HG02885 (cell line): ENCODE results near the gene MTCL1.

Experiments used
- ATAC-seq: cut with Tn5 transposase; IDR thresholded peaks from one replicate; pipeline ENCODE4 v1.9.1; 2021; ENCODE audit warnings: mild to moderate bottlenecking; ENCODE audit not compliant: unreplicated experiment, poor library complexity

The MTCL1 gene

GRCh38 chr18:8705238-8705960 is at the start of gene MTCL1:
MTCL1 (plus strand) TSS chr18:8705556; CDS start chr18:8705661, 105 bp downstream.
- peak; percentile 48 for ATAC-seq

DNA sequence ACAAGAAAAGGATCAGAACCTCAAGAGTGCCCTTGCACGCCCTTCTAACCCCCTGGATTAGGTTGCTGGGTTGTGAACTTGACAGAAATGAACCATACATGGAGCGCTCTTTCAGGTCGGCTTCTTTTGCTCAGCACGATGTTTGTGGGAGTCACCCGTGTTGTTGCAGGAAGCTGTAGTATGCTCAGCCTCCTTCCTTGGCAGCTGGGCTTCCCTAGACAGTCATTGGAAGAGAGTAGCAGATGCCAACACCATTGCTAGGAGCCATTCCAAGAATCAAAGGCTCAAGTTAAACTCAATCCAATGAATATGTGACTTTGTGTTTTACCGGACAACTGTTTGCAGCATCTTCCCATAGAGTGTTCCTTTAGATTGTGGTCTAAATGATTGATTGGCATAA is 49.1 kb upstream of the MTCL1 start:
- ATAC-seq, result no peak

GRCh38 chr18:8657050-8657820 is 48.1 kb upstream of the MTCL1 start:
- ATAC-seq, result no peak

- ATAC-seq, result no peak
Measured at GRCh38 chr18:8657873-8658470, 47.4 kb upstream of the MTCL1 start.

GRCh38 chr18:8658858-8659485 is 46.4 kb upstream of the MTCL1 start:
- ATAC-seq, result no peak

- no peak for ATAC-seq
Measured at GRCh38 chr18:8659609-8660242, 45.6 kb upstream of the MTCL1 start.

DNA sequence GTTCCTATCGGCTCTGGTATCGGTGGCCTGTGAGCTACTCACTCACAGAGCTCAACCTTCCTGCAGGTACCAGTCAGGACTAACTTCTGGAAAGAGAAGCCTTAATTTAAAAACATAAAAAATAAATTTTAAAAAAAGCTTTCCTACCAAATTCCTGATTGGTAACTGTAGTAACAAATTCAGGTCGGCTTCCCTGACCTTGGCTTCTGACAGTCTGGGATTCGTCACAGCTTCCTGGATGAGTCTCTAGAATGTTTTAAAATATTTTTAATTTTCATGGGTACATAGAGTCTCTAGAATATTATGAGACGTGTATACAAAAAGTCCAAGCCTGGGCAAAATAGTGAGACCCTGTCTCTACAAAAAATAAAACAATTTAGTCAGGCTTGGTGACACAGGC is 45.0 kb upstream of the MTCL1 start:
- no peak for ATAC-seq

DNA sequence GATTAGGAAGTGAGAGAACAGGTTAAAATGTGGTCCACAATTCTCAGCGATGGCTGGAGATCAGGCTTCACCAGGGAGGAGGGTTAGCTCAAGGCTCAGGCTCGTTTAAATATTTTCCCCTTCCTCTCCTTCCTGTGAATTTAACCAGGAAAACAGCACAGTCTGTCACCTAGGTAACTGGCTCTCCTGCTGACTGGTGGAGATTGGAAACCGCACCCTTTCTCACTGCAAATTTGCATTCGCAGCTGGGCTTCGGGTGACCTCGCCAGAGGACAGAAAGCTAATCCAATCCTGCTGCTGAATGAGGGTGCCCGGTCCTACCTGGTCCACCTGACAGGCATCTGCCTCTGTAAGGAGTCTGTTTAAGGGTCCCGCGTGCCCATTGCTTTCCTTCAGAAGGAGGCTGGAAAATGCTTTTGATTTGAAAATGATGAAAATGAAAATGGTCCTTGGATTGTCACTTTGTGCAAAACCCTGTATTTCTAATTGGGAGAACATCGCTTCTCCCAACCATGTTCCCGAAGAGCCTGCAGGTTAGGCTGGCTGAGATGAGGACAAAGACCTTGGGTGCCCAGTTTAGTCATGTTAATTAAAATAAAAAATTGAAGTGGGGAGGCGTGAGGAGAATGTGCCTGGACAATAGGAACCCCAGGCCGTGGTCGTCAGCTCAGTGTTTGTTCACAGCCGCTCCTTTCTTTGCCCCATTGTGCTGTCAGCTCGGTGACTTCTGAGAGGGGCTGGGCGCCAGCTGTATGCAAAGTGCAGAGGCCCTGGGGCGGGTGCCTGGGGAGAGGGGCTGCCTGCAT is 43.4 kb upstream of the MTCL1 start:
- no peak for ATAC-seq

GRCh38 chr18:8662560-8663255 is 42.6 kb upstream of the MTCL1 start:
- ATAC-seq, result no peak

- no peak for ATAC-seq
Measured at GRCh38 chr18:8667846-8668245, 37.5 kb upstream of the MTCL1 start.

DNA sequence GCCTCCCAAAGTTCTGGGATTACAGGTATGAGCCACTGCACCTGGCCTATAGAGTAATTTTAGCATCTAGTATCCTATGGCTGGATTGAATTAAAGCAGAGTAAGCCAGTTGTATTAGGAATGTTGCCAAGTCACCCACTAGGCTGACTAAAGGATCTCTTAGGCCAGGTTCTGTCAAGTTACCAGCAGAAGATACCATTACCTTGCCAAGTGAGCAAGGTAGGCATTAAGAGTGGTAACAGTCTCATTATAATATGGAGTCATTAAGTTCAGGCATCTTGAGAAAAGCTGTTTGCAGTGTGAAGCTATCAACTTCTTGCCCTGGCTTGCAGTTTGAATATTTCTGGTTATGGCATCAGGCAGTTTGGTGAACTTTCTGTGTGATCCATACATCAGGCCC is 37.0 kb upstream of the MTCL1 start:
- ATAC-seq, result no peak

GRCh38 chr18:8669571-8669970 is 35.8 kb upstream of the MTCL1 start:
- no peak for ATAC-seq

DNA sequence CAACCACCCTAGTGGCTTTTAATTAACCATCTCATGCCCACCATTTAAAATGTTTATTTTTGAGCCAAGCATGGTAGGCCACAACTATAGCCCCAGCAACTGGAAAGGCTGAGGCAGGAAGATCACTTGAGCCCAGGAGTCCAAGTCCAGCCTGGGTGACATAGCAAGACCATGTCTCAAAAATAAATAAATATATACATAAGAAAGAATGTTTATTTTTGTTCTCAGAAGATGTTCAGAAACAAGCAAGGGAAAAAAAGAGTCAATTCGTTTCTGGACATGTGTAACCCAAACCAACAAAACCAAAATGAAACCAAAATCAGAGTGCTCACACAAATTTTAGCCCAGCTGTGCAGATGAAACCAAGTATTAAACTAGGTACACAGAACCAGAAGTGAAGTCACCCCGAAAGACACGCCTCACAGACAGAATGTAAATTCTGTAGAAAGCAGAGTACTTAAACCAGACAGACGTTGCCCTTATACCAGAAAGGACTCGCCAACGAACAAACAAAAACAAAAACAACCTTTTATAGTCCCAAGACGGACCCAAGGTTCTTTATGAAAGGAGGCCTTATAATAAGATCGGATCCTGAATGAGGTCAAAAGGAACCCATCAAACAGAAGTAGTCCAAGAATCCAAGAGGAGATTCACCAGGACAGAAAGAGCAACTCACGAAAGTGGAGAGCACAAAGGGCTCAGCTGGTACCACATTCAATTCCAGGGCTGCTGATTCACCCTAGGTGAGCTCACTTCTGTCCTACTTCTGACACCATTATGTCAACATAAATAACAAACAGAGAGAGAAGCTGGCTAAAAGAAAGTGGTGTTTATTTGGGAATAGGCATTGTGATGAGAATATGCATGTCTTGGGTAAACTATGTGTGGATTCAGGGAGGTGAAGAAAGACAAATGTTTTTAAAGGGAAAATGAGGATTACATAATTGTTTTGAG is 31.8 kb upstream of the MTCL1 start:
- peak; percentile 99 for ATAC-seq

DNA sequence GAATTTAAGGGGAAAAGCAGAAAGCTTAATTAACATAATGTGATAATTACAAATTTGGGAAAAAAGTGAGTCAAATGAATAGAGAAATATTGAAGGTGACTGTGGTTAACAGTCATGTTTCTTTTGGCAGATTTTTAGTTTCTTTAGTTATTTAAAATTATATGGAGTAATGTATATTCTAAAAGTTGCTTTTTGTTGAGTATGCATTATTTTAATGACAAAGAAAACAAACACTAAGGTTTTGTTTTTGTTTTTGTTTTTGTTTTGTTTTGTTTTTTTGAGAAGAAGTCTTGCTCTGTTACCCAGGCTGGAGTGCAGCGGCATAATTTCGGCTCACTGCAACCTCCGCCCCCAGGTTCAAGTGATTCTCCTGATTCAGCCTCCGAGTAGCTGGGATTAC is 30.3 kb upstream of the MTCL1 start:
- ATAC-seq, result no peak

GRCh38 chr18:8681196-8681595 is 24.2 kb upstream of the MTCL1 start:
- peak; percentile 70 for ATAC-seq

DNA sequence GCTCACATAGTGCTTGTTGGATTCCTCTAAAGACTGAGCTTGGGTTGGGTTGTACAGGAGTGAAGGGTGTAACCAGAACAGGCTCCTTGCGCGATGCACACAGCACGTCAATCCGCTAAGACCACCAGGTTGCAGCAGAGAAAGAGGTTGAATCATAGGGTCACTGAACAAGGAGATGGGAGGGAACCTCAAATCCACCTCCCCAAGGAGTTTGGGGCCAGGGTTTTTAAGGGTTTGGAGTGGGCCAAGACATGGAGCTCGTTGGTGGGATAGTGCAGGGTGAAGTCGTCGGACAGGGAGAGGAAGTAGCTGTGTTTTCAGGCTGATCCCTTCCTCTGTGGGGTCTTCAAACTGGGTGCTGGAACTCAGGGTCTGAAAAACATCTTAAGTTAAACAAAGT is 20.8 kb upstream of the MTCL1 start:
- ATAC-seq, result no peak

GRCh38 chr18:8685141-8685913 is 20.0 kb upstream of the MTCL1 start:
- no peak for ATAC-seq
